MM.1S (cell line): ENCODE data around the gene HYOU1.

ENCODE experiments used
- CTCF ChIP-seq: fragments of 300-600 bp; sonication (generic); IDR thresholded peaks from 2 replicates; pipeline ENCODE4 v1.5.1; 2016; ENCODE audit warnings: antibody characterized with exemption, low read length, mixed read lengths
- EZH2 ChIP-seq: fragments of 300-600 bp; sonication (generic); optimal IDR thresholded peaks from 2 replicates; pipeline ENCODE3; 2017; ENCODE audit warnings: low read depth, mild to moderate bottlenecking, antibody characterized with exemption, low read length, mixed read lengths
- EZH2phosphoT487 ChIP-seq: fragments of 300-600 bp; sonication (generic); IDR thresholded peaks from 2 replicates; pipeline ENCODE4 v1.6.1; 2018; ENCODE audit warnings: antibody characterized with exemption, low read length

GRCh38 chr11:119084663-119085436 lies 27.8 kb upstream of the HYOU1 start, which contains the start of gene HMBS:
- no peak for TF ChIP-seq CTCF
- no peak for TF ChIP-seq EZH2
- no peak for TF ChIP-seq EZH2phosphoT487
